Body of pancreas (tissue), 4 donors: ENCODE results near the gene TMEM151A. TPM values are rescaled to one million over a fixed set of nuclear protein-coding genes. Genes with fewer than 3 reads are reported as not detected.
"Not testable (repeated sequence)": the region's sequence is repeated elsewhere in the genome, so short reads cannot be mapped to it uniquely, and the experiment has no call there.

ENCODE experiments used
- ATAC-seq: fragments of 150-250 bp; one replicate; pipeline ENCODE4 v1.9.1; 2016
- DNase-seq, 4 donors: peaks; one replicate each; pipeline ENCODE4 v3.0.0-alpha.2; 2019
- H3K27ac ChIP-seq, 4 donors: fragments of 200-600 bp; sonication (generic); 1 replicate in 3 of 4; 2 replicates in 1 of 4; pipeline versions ENCODE4 v1.5.1 to v1.6.1; 2016 to 2019; ENCODE audit warnings: mild to moderate bottlenecking in 1 of 4, mixed read lengths in 1 of 4, moderate library complexity in 1 of 4
- H3K27me3 ChIP-seq, 2 donors: fragments of 200-600 bp; sonication (generic); one replicate each; pipeline ENCODE4 v1.6.0; 2016; ENCODE audit warnings: mild to moderate bottlenecking in 1 of 2
- H3K36me3 ChIP-seq, 2 donors: fragments of 200-600 bp; sonication (generic); replicated peaks in 1 of 2; 2 replicates each; pipeline ENCODE4 v1.5.1; 2016; ENCODE audit warnings: low read depth in 2 of 2; ENCODE audit not compliant: insufficient read depth in 1 of 2
- H3K4me1 ChIP-seq: fragments of 200-600 bp; sonication (generic); one replicate; pipeline ENCODE4 v1.6.0; 2016
- H3K4me3 ChIP-seq, 2 donors: fragments of 200-600 bp; sonication (generic); 1 replicate in 1 of 2; 2 replicates in 1 of 2; pipeline ENCODE4 v1.5.1; 2016 to 2019
- H3K9me3 ChIP-seq, 3 donors: fragments of 200-600 bp; sonication (generic); 1 replicate in 2 of 3; 2 replicates in 1 of 3; pipeline ENCODE4 v1.5.1; 2016
- CTCF ChIP-seq, 7 experiments: fragments of 450-650 bp in 4 of 7; fragments of 200-600 bp in 3 of 7; sonication (generic) in 3 of 7; IDR thresholded peaks; one replicate each; pipeline ENCODE4 v1.5.1; 2016 to 2019; ENCODE audit warnings: antibody characterized with exemption in 7 of 7
- POLR2A ChIP-seq, 3 donors: fragments of 450-650 bp; IDR thresholded peaks; one replicate each; pipeline ENCODE4 v1.6.1; 2016; ENCODE audit warnings: antibody characterized with exemption in 3 of 3, mild to moderate bottlenecking in 2 of 3
- whole genome bisulfite sequencing, 2 donors: methylation state at CpG; one replicate each; pipeline ENCODE4 v1.1.5; 2017; 5-methylcytosine and 5-hydroxymethylcytosine counted together
- intact Hi-C: fragments of 100-400 bp; cut with DNase I; formaldehyde crosslinking; loops from one replicate; pipeline ENCODE4 v1.15.1; 2023
- total RNA-seq, 2 donors: library from RNA; depleted of rRNA; stranded (reverse); fragments of >200 nt; gene quantifications; one replicate each; pipeline ENCODE4 v1.1.0, GENCODE V29; 2016

Gene TMEM151A
- total RNA-seq, 2 donors from 2014 or later, result 1.6 to 2.1 TPM

DNA sequence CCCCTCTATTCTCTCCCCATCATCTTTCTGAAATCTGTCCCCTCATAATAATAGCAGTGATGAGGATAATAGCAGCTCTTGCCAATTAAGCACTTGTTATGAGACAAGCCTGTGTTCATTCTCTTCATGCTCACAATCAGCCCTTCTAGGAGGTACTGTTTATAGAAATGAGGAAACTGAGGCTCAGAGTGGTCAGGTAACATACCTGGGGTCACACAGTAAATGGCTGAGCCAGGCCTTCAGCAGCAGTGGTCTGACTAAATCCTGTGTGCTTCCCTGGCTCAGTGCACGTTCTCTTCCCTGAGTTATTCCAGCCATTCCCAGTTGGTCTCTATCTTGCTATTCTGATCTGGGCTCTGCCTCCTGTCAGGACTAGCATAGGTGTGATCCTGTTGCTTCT, 17.5 kb upstream of the TMEM151A start:
- Histone ChIP-seq H3K27ac (no peak overlapping the region), H3K9me3 (no peaks in the 10 kb centered on the region), H3K36me3 (peaks cover 11 to 29% of the 10 kb centered on the region in 2 donors), H3K27me3 (no peaks in the 10 kb centered on the region), H3K4me1 (peaks cover 23% of the 10 kb centered on the region), H3K4me3 (no peak overlapping the region)
- no peak for TF ChIP-seq POLR2A (IDR thresholded peaks at IDR 0.05)
- no peak for TF ChIP-seq CTCF (IDR thresholded peaks at IDR 0.05)
- no peak for ATAC-seq
- intact Hi-C loops, result no loop called here
- 38 to 69% methylated on average over 1 of the region's 1 CpG for WGBS, 2 donors
- no peak for DNase-seq

DNA sequence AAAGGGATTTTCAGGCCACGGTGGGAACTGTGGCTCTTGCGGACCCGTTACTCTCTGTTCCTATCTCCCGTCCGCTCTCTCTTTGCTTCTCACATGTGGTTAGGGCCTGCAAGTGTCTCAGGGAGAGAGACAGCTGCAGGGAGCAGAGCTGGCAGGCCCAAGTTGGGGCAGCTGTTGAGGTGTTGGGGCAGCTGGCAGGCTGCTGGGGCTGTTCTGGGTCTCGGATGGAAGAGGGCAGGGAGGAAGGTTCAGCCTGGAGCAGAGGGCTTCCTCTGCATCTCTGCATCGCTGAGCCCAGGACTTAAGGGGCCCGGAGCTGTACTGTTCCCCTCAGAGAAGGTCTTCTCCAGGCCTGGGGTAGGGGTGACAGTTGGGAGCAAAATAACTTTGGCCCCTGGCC, 16.3 kb upstream of the TMEM151A start:
- Histone ChIP-seq H3K27ac (no peak overlapping the region), H3K4me3 (no peak overlapping the region), H3K4me1 (peaks cover 12% of the 10 kb centered on the region), H3K36me3 (peaks cover 11 to 29% of the 10 kb centered on the region in 2 donors), H3K27me3 (no peaks in the 10 kb centered on the region), H3K9me3 (no peaks in the 10 kb centered on the region)
- no peak for ATAC-seq
- DNase-seq, result no peak
- intact Hi-C loops, result no loop called here
- WGBS, 2 donors, result 85 to 91% methylated on average over 6 to 8 of the region's 8 CpGs
- TF ChIP-seq POLR2A (IDR thresholded peaks at IDR 0.05) (no peak), CTCF (IDR thresholded peaks at IDR 0.05) (no peak)

GRCh38 chr11:66275984-66276612, 15.6 kb upstream of the TMEM151A start:
- DNase-seq (no peak), ATAC-seq (no peak)
- Histone ChIP-seq H3K4me1 (peaks cover 9% of the 10 kb centered on the region), H3K27me3 (no peaks in the 10 kb centered on the region), H3K4me3 (no peak overlapping the region), H3K27ac (no peak overlapping the region), H3K9me3 (no peaks in the 10 kb centered on the region), H3K36me3 (peaks cover 11 to 29% of the 10 kb centered on the region in 2 donors)
- WGBS, 2 donors, result 87 to 88% methylated on average over 8 to 14 of the region's 14 CpGs
- intact Hi-C loops, result no loop called here
- no peak for TF ChIP-seq POLR2A (IDR thresholded peaks at IDR 0.05)
- TF ChIP-seq CTCF (IDR thresholded peaks at IDR 0.05), result no peak

DNA sequence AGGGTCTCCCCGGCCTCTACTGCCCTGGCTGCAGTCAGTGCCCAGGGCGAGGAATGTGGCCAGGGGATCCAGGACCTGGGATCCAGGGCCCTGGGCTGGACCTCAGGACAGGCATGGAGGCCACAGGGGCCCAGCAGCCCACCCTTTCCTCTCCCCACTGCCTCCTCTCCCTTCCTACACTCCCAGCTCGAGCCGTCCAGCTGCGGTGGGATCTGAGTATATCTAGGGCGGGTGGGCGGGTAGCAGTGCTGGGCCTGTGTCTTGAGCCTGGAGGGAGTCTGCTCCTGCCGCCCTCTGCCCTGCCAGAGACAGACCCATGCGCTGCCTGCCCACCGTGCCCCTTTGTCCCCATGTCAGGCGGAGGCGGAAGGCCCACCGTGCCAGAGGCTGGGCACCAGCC, 15.1 kb upstream of the TMEM151A start:
- H3K4me3 ChIP-seq, H3K4me1 ChIP-seq, ATAC-seq, intact Hi-C loops, H3K27me3 ChIP-seq, DNase-seq, H3K27ac ChIP-seq, H3K9me3 ChIP-seq: not testable (repeated sequence)
- 79 to 89% methylated on average over 12 to 13 of the region's 13 CpGs for WGBS, 2 donors
- peaks cover 11 to 29% of the 10 kb centered on the region in 2 donors for H3K36me3 ChIP-seq

DNA sequence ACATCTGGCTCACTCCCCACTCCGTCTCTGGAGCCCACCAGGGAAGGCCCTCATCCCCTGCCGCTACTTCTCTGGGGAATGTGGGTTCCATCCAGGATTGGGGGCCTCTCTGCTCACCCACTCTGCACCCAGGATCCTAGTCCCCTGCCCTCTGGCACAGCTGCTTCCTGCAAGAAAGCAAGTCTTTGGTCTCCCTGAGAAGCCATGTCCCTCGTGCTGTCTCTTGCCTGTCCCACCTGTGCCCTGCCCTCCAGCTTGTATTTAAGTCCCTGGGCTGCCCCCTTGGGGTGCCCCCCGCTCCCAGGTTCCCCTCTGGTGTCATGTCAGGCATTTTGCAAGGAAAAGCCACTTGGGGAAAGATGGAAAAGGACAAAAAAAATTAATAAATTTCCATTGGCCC, 14.6 kb upstream of the TMEM151A start:
- H3K9me3 ChIP-seq, DNase-seq, ATAC-seq, H3K27me3 ChIP-seq, H3K4me1 ChIP-seq, H3K4me3 ChIP-seq, intact Hi-C loops: not testable (repeated sequence)
- Histone ChIP-seq H3K36me3 (peaks cover 11 to 28% of the 10 kb centered on the region in 2 donors), H3K27ac (peak overlapping the region in 1 of 4 donors; percentile 30)
- 76 to 80% methylated on average over 4 of the region's 4 CpGs for WGBS, 2 donors
